T-helper 9 cell (primary cell): ENCODE data around the gene PPP3CA.
"Not testable (repeated sequence)": the region's sequence is repeated elsewhere in the genome, so short reads cannot be mapped to it uniquely, and the experiment has no call there.

ENCODE experiments used
- DNase-seq: peaks from one replicate; pipeline ENCODE4 v3.0.0-alpha.2; 2020

PPP3CA gene

GRCh38 chr4:101244349-101244748 lies 103.0 kb downstream of the PPP3CA start:
- DNase-seq: no peak

DNA sequence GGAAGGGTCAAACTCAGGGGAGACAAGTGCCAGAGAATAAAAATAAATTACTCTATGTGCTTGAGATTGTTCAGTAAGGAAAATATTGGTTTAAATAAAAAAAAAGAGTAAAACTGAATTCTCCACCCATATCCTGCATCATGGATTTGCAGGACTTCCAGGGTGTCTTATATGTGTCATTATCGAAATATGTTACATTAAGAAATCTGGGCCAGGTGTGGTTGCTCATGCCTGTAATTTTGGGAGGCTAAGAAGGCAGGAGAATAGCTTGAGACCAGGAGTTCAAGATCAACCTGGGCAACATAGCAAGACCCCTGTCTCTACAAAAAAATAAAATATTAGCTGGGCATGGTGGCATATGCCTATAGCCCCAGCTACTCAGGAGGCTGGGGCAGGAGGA lies 104.9 kb downstream of the PPP3CA start:
- no peak for DNase-seq

- no peak for DNase-seq
These were observed 107.2 kb downstream of the PPP3CA start for GRCh38 chr4:101240099-101240498.

DNA sequence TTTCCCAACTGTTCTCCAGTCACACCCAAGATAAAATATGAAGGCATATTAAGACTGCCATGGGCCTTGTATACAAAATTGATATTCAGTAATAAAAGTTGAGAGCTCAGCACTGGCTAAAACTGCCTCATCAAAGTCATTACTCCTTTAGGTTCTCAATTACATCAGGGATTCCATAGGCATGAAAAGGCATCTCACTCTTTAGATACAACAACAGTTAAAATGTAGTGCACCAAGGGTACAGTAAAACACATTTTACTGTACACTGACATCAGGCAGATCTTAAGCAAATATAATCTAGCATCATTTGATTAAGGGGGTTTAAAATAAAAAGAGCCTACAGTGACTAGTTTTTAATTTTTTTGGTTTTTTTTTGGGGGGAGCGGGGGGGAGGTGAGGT lies 107.7 kb downstream of the PPP3CA start:
- DNase-seq: no peak

- no peak for DNase-seq
These were observed 108.6 kb downstream of the PPP3CA start for GRCh38 chr4:101238706-101239105.

DNA sequence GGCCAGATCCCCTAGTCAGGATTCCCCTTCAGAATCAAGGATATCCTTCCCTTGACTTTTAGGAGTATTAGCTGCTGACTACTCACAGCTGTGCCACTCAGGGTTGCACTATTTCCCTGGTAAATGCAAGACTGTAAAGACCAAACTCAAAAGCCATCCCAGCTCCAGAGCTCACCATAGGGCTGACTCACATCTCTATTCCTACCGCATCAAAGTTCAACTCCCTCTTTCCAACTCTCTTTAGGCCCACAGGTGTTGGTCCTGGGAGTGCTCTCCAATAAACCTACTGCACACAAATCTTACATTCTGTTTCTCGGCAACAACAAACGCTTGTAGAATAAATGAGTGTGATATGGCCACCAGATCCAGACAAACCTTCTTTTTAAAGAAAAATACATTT lies 109.6 kb downstream of the PPP3CA start:
- DNase-seq: no peak

- no peak for DNase-seq
These were observed 111.2 kb downstream of the PPP3CA start for GRCh38 chr4:101236097-101236496.

DNA sequence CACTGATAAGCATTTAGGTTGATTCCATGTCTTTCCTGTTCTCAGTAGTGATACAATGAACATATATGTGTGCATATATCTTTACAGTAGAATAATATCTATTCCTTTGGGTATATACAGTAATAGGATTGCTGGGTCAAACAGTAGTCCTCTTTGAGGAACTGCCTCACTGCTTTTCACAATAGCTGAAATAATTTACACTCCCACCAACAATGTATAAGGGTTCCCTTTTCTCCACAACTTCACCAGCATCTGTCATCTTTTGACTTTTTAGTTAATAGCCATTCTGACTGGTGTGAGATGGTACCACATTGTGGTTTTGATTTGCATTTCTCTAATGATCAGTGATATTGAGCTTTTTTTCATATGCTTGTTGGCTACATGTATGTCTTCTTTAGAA lies 113.2 kb downstream of the PPP3CA start:
- not testable (repeated sequence) for DNase-seq

DNA sequence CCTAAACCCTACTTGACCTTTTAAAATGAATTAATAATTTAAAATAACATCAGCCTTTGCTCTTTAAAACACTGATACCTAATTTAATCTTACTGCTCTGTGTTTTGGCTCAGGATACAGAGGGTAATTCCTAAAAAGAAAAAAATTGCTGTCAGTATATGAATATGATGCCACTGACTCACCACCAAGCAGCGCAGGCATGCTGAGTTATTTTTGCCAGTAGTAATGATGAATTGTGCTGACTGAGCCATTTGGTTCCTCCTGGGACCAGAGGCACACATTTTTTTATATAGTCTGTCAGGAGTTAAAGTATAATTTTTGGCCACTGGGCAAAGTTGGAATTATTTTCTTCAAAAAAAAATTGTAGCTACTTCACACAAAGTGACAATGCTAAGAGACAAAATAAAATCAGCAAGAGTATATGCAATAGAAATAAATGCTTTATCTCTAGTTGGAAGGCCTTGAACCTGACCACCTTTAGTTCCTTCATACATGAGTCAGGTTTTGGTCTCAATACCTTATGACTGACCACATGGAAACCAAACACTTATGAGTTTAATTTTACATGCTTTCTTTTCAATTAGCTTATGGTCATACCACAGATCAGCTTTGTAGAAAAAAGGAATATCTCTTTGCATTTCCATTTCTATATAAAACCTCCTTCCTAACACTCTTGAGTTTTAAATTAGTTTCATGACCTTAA lies 115.1 kb downstream of the PPP3CA start:
- no peak for DNase-seq

- no peak for DNase-seq
These were observed 116.4 kb downstream of the PPP3CA start for GRCh38 chr4:101230801-101231426.

GRCh38 chr4:101229116-101229515 lies 118.2 kb downstream of the PPP3CA start:
- no peak for DNase-seq

DNA sequence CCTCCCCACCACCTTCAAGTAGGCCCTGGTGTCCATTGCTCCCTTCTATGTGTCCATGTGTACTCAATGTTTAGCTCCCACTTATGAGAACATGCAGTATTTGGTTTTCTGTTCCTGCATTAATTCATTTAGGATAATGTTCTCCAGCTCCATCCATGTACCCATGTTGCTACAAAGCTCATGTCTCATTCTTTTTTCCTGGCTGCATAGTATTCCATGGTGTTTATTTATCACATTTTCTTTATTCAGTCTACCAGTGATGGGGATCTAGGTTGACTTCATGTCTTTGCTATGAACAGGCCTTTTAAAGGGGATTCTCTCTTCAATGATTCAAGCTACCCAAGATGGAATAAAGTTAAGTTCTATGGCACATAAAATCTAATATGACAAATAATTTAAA lies 119.6 kb downstream of the PPP3CA start:
- no peak for DNase-seq

DNA sequence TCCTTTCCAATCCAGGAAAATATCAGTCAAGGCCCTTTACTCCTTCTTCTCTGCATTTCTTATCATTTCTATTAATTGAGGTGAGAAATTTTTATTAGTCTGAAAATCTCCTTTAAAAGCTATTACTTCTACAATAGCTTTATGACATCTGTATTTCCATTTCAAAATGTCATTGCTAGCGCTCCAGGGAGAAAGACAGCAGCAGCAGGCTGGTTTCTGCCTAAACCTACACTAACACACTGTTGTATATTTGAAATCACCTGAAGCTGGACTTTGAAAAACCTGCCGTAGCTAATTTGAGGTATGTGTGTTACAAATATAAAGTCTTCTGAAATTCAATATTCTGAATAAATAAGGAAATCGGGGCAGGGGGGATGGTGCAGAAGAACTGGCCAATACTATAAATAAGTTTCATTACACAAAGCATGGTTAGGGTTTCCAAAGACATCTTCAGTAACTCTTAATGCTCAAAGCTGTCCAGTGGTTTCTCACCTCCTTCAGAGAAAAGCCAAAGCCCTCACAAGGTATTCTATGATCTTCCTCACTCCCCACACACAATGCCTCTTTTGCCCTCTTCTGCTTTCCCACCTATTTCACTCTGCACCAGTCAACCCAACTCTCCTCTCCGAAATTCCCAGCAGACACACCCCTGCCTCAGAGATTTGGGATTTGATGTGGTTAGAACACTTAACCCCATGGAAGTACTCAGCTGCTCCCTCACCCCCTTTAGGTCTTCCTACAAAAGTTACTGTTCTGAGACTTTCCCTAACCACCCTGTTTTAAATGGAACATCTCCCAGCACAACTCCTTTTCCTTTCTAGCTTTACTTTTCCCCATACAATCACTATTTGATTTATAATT lies 122.7 kb downstream of the PPP3CA start:
- no peak for DNase-seq

- no peak for DNase-seq
These were observed 125.0 kb downstream of the PPP3CA start for GRCh38 chr4:101222156-101222845.

- DNase-seq: no peak
These were observed 126.0 kb downstream of the PPP3CA start for GRCh38 chr4:101221294-101221693.

- no peak for DNase-seq
These were observed 128.4 kb downstream of the PPP3CA start for GRCh38 chr4:101218894-101219293.

GRCh38 chr4:101218346-101218745 lies 129.0 kb downstream of the PPP3CA start:
- no peak for DNase-seq

DNA sequence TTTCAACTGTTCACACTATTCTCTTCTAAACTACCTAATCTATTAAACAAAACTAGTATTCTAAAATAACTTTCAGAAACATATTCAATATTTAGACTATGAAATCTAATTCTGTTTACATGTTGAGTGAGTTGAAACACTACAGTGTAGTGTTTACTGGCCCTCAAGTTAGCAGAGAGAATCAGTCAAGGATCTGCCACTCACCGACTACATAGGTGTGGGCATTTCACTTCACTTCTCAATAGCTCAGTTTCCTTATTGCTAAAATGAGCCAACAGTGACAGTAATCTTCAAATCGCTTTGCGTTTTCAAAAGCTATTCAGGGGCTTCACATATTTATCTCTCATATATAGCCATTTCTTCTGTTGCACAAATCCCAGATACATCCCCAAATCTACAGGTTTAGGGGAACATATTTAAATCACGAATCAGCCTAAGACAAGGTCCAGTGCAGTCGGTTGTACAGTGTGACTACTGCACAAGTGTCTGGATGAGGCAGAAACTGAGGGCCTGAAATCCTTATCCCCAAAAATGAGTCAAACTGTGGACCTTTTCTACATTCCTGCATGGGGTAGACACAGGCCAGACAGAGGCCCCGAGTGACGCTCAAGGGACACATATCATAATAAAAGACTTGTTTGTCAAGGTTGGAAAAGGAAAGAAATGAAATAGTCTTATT lies 129.8 kb downstream of the PPP3CA start:
- no peak for DNase-seq

GRCh38 chr4:101211146-101211553 lies 136.2 kb downstream of the PPP3CA start:
- DNase-seq: no peak

DNA sequence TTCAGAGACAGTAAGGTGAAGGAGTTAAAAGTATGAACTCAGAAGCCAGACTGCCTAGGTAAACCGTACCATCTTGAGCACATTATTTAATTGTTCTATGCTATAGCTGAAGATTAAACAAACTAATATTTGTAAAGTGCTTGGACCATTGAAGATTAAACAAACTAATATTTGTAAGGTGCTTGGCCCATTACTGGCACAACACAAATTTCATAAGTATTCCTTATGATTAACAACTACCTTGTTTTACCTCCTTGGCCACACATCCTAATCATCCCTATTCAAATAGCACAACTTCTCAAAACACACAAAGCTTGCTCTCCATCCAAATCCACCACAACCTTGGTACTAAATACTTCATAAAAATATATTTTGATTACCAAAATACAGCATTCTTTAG lies 137.0 kb downstream of the PPP3CA start:
- no peak for DNase-seq

DNA sequence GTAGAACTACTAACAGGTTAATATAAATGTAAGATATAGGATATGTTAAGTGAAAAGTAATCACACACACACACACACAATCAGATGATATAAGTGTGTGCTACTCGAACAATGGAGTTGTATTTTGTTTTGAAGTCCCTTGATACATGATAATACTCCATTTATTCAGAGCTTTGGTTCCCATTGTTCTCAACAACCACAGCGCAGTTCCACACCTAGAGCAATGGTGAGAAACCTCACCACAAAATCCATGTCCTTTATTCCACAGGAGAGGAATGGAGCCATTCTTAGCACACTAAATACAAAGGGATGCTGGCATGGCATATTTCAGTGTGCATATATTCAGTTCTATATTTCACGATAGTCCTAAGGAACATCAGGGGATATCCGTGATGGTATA lies 139.2 kb downstream of the PPP3CA start:
- no peak for DNase-seq

DNA sequence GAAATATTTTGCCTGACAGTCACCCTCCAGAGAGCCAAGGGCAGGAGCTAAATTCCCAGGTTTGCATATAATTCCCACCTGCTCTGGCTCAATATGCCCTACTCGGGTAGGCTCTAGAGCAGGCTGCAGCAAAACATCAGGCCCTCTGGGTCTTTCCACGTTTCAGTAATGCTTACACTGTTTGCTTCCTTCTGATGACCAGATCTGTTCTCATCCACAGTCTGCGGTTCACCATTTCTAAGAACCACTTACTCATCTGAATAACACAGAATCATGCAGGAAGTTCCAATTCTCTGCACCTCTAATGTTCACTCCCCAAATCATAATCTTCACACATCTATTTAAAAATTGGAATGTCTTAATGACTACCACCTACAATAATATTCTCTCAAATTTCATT lies 141.4 kb downstream of the PPP3CA start:
- DNase-seq: peak; percentile 3

GRCh38 chr4:101201421-101201820 lies 145.9 kb downstream of the PPP3CA start:
- no peak for DNase-seq
